K562 (cell line): ENCODE measurements around the gene MED13L.

Experiments used
- CEBPB ChIP-seq: fragments of 450-650 bp; IDR thresholded peaks from 2 replicates; pipeline ENCODE4 v1.6.1; 2016; ENCODE audit warnings: missing genetic modification characterization, missing compliant biosample characterization
- CREB1 ChIP-seq, 2 experiments: sonication (generic) in 1 of 2; formaldehyde crosslinking in 1 of 2; IDR thresholded peaks; 2 replicates each; pipeline versions ENCODE4 v1.6.1 to v1.8.0; 2012 to 2022; ENCODE audit warnings: inconsistent platforms in 1 of 2, mild to moderate bottlenecking in 1 of 2, missing genetic modification reagents in 1 of 2, moderate library complexity in 1 of 2
- FOXK1 ChIP-seq: sonication (generic); formaldehyde crosslinking; IDR thresholded peaks from 2 replicates; pipeline ENCODE4 v1.8.0; 2022; ENCODE audit warnings: missing genetic modification reagents, mild to moderate bottlenecking, borderline replicate concordance
- RB1 ChIP-seq: fragments of 450-650 bp; IDR thresholded peaks from 2 replicates; pipeline ENCODE4 v1.6.1; 2017; ENCODE audit warnings: low read depth, mild to moderate bottlenecking
- RFX5 ChIP-seq: IDR thresholded peaks from 2 replicates; pipeline ENCODE4 v1.6.1; 2011; ENCODE audit warnings: low read depth, mild to moderate bottlenecking, improper control_type of control experiment, low read length
- SMAD1 ChIP-seq: fragments of 150-350 bp; IDR thresholded peaks from 2 replicates; pipeline ENCODE4 v1.6.1; 2014; ENCODE audit warnings: low read length, low read depth; ENCODE audit not compliant: partially characterized antibody
- ZC3H8 ChIP-seq: fragments of 450-650 bp; IDR thresholded peaks from 2 replicates; pipeline ENCODE4 v1.6.1; 2017
- ZNF717 ChIP-seq: fragments of 250-450 bp; sonication (Bioruptor Pico); IDR thresholded peaks from 2 replicates; pipeline ENCODE4 v1.5.0; 2021
- TF ChIP-seq, protein P1 (sequence below): sonication (generic); formaldehyde crosslinking; IDR thresholded peaks from 2 replicates; pipeline ENCODE4 v1.5.0; 2020; ENCODE audit warnings: missing genetic modification reagents

DNA sequence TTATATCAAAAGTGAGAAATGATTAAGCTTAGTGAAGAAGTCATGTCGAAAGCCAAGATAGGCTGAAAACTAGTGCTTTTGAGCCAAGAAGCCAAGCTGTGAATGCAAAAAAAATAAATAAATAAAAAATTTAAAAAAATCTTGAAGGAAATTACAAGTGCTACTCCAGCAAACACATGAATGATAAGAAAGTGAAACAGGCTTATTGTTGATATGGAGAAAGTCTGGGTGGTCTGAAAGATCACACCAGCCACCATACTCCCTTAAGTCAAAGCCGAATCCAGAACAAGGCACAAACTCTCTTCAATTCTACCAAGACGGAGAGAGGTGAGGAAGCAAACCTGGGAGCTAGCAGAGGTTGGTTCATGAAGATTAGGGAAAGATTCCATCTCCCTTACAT, 49.7 kb downstream of the MED13L start:
- no peak for TF ChIP-seq RB1
- no peak for TF ChIP-seq FOXK1
- no peak for TF ChIP-seq CEBPB (tag)
- no peak for TF ChIP-seq ZC3H8
- no peak for TF ChIP-seq ZNF717 (CRISPR knock-in tag)
- TF ChIP-seq CREB1 (IDR thresholded peaks at IDR 0.05) = no peak
- no peak for TF ChIP-seq CREB1 (CRISPR knock-in tag; IDR thresholded peaks at IDR 0.05)
- TF ChIP-seq, protein P1, sequence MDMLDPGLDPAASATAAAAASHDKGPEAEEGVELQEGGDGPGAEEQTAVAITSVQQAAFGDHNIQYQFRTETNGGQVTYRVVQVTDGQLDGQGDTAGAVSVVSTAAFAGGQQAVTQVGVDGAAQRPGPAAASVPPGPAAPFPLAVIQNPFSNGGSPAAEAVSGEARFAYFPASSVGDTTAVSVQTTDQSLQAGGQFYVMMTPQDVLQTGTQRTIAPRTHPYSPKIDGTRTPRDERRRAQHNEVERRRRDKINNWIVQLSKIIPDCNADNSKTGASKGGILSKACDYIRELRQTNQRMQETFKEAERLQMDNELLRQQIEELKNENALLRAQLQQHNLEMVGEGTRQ = no peak
- TF ChIP-seq SMAD1 = no peak
- TF ChIP-seq RFX5 = no peak
